PC-9 (cell line): ENCODE results near the gene CRNKL1.

Experiments
- CTCF ChIP-seq: fragments of 200-600 bp; sonication (generic); conservative IDR thresholded peaks from 2 replicates; pipeline ENCODE4 v1.6.1; 2017; ENCODE audit warnings: mixed run types, antibody characterized with exemption, mild to moderate bottlenecking, moderate library complexity
- EZH2 ChIP-seq: fragments of 200-600 bp; sonication (generic); IDR thresholded peaks from 2 replicates; pipeline ENCODE4 v1.8.0; 2017; ENCODE audit warnings: antibody characterized with exemption, low read depth

GRCh38 chr20:20021835-20022234, 30.4 kb downstream of the CRNKL1 start:
- TF ChIP-seq CTCF, result no peak
- no peak for TF ChIP-seq EZH2
